GM18520 (cell line): ENCODE data around the gene RHOT2.

Experiments used
- ATAC-seq: cut with Tn5 transposase; IDR thresholded peaks from one replicate; pipeline ENCODE4 v1.9.1; 2021; ENCODE audit not compliant: unreplicated experiment

RHOT2 gene

GRCh38 chr16:669666-670065 is 1.7 kb downstream of the RHOT2 start:
- ATAC-seq = no peak

DNA sequence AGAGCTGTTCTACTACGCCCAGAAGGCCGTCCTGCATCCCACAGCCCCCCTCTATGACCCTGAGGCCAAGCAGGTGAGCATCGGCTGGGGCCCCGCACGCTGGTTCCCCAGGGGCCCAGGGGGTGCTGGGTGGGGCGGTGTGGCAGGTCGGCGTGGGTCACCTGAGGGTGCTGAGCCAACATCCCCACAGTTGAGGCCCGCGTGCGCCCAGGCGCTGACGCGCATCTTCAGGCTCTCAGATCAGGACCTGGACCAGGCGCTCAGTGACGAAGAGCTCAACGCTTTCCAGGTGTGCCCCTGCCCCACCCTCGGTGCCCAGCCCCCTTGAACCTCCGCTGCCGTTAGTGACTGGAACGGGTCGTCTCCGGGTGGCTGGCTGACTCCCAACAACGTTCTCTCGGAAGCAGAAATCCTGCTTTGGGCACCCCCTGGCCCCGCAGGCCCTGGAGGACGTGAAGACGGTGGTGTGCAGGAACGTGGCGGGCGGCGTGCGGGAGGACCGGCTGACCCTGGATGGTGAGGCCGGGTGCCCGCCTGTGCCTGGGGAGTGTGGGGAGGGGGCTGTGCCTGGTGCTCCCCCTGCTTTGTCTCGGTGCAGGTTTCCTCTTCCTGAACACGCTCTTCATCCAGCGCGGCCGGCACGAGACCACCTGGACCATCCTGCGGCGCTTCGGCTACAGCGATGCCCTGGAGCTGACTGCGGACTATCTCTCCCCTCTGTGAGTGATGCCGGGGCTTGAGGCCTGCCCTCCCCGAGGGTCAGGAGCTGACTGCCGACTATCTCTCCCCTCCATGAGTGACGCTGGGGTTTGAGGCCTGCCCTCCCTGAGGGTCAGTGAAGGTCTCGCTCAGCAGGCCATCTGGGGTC is 2.8 kb downstream of the RHOT2 start:
- no peak for ATAC-seq

- no peak for ATAC-seq
Observed at GRCh38 chr16:671353-672131, 3.6 kb downstream of the RHOT2 start.

GRCh38 chr16:672371-672770 is 4.4 kb downstream of the RHOT2 start:
- no peak for ATAC-seq

- no peak for ATAC-seq
Observed at GRCh38 chr16:672851-673250, 4.9 kb downstream of the RHOT2 start.

- no peak for ATAC-seq
Observed at GRCh38 chr16:673399-673991, 5.6 kb downstream of the RHOT2 start.

- no peak for ATAC-seq
Observed at GRCh38 chr16:674214-674881, 6.4 kb downstream of the RHOT2 start.

DNA sequence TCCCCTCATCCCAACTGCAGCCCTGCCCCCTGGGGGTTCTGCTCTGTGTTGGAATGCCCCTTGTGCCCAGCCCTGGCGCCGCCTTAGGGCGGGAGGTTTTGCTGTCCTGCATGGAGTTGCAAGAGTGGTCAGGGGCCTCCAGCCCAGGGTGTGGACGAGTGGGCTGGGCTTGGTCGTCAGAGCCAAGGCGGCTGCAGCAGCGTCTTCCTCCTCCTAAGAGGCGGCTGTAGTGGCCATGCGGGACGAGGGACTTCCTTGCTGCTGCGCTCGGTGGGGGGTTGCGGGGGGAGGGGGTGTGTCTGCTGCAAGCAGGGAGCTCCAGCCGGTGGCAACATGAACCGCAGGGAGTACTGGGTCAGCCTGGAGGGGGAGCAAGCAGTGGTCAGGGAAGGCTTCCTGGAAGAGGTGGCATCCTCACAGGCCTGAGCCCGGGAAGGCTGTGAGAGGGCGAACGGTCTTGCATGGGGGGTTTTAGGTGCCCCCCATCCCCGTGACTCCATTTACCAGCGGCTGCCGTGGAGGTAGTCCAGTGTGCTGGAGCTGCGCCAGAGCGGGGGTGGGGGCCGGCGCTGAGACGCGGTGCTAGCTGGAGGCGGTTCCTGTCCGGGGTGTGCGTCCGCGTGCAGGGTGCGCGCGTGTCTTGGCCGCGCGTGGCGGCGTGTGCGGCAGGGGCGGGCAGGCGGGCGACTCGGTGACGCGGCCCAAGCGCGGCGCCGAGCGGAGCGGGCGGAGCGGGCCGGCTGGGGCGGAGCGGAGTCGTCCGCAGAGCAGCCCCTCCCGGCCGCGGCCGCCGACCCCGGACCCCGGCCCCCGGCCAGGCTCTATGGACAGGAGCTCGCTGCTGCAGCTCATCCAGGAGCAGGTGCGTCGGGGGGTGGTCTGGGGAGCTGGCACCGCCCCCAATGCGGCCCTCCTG is 7.3 kb downstream of the RHOT2 start, which contains the start of gene RHBDL1:
RHBDL1 (plus strand) TSS at position 704 of the 916 bp plus-strand sequence; CDS start at position 824, 120 bp downstream.
- ATAC-seq = no peak

GRCh38 chr16:675884-676564 is 8.1 kb downstream of the RHOT2 start:
- no peak for ATAC-seq

DNA sequence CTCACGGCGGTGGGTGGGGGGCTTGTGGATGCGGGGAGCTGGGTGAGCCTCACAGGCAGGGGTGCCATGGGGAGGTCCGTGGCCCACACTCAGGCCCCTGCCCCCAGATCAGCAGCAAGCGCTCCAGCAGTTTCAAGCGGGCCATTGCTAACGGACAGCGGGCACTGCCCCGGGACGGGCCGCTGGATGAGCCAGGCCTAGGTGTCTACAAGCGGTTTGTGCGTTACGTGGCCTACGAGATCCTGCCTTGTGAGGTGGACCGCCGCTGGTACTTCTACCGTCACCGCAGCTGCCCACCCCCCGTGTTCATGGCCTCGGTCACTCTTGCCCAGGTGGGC is 8.6 kb downstream of the RHOT2 start:
- no peak for ATAC-seq

DNA sequence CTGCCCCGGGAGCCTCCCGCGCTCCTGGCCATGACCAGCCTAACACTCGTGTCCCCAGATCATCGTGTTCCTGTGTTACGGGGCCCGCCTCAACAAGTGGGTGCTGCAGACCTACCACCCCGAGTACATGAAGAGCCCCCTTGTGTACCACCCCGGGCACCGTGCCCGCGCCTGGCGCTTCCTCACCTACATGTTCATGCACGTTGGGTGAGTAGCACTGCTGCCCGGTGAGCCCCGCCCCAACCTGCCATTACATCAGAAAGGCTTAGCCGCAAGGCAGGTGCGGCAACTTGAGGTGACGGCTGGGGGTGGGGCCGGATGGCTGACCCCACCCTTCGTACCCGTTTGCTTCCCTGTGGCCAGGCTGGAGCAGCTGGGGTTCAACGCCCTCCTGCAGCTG is 9.0 kb downstream of the RHOT2 start:
- ATAC-seq = no peak

DNA sequence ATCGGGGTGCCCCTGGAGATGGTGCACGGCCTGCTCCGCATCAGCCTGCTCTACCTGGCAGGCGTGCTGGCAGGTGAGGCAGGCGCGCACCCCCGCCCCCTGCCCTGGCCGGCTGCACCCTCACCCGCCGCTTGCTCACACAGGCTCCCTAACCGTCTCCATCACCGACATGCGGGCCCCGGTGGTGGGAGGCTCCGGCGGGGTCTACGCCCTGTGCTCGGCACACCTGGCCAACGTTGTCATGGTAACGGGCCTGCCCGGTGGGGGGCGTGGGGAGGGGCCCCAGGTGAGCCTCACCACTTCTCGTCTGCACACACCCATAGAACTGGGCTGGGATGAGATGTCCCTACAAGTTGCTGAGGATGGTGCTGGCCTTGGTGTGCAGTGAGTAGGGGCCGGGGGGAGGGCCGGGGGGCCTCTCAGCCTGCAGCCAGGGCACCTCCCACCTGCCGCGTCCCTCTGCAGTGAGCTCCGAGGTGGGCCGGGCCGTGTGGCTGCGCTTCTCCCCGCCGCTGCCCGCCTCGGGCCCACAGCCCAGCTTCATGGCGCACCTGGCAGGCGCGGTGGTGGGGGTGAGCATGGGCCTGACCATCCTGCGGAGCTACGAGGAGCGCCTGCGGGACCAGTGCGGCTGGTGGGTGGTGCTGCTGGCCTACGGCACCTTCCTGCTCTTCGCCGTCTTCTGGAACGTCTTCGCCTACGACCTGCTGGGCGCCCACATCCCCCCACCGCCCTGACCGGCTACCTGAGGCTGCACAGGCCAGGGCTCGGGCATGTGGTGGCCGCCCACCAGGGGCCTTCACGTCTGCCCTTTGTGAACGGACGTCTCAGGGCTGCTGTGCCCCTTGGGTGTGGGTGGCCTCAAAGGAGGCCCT is 9.6 kb downstream of the RHOT2 start:
- ATAC-seq = no peak

GRCh38 chr16:678209-678857 is 10.4 kb downstream of the RHOT2 start:
- no peak for ATAC-seq

- no peak for ATAC-seq
Observed at GRCh38 chr16:678858-679813, 11.2 kb downstream of the RHOT2 start.

- no peak for ATAC-seq
Observed at GRCh38 chr16:679814-680624, 12.1 kb downstream of the RHOT2 start, which contains the start of gene STUB1. STUB1 (plus strand) TSS chr16:680410; CDS start chr16:680526, 116 bp downstream.

- ATAC-seq = no peak
Observed at GRCh38 chr16:680625-680945, 12.7 kb downstream of the RHOT2 start.
